HepG2 (cell line): Measurements from ENCODE around the gene ETF1. TPM values are rescaled to one million over a fixed set of nuclear protein-coding genes. Genes with fewer than 3 reads are reported as not detected.

ENCODE experiments used
- BHLHE40 ChIP-seq: IDR thresholded peaks from 2 replicates; pipeline ENCODE4 v1.6.1; 2011; ENCODE audit warnings: low read length, improper control_type of control experiment
- CAMTA2 ChIP-seq: sonication (generic); formaldehyde crosslinking; IDR thresholded peaks from 2 replicates; pipeline ENCODE4 v1.4.0; 2020; ENCODE audit warnings: mild to moderate bottlenecking, missing genetic modification reagents, borderline replicate concordance
- CBX1 ChIP-seq: IDR thresholded peaks from one replicate; pipeline ENCODE4 v1.6.1; 2016; ENCODE audit warnings: antibody characterized with exemption, low read depth
- MZF1 ChIP-seq: sonication (generic); formaldehyde crosslinking; IDR thresholded peaks from 2 replicates; pipeline ENCODE4 v1.8.1; 2023; ENCODE audit warnings: mild to moderate bottlenecking, missing genetic modification reagents, borderline replicate concordance
- PCBP2 ChIP-seq: fragments of 200-400 bp; formaldehyde crosslinking; optimal IDR thresholded peaks from 2 replicates; pipeline ENCODE3; 2018; ENCODE audit warnings: low read length, low read depth; ENCODE audit not compliant: poor library complexity, severe bottlenecking
- PHF8 ChIP-seq: sonication (generic); formaldehyde crosslinking; IDR thresholded peaks from 2 replicates; pipeline ENCODE4 v1.5.0; 2020; ENCODE audit warnings: missing genetic modification reagents
- SATB2 ChIP-seq: sonication (generic); formaldehyde crosslinking; IDR thresholded peaks from 2 replicates; pipeline ENCODE4 v1.5.0; 2020; ENCODE audit warnings: missing genetic modification reagents
- TCF7 ChIP-seq: sonication (generic); IDR thresholded peaks from 2 replicates; pipeline ENCODE4 v1.6.1; 2016; ENCODE audit warnings: antibody characterized with exemption, low read depth
- ZMYM3 ChIP-seq: sonication (generic); formaldehyde crosslinking; IDR thresholded peaks from 2 replicates; pipeline ENCODE4 v1.5.1; 2020; ENCODE audit warnings: mild to moderate bottlenecking, missing genetic modification reagents
- ZNF234 ChIP-seq: sonication (generic); formaldehyde crosslinking; conservative IDR thresholded peaks from 2 replicates; pipeline ENCODE4 v1.5.1; 2020; ENCODE audit warnings: mild to moderate bottlenecking, missing genetic modification reagents
- ZNF496 ChIP-seq: sonication (generic); formaldehyde crosslinking; IDR thresholded peaks from 2 replicates; pipeline ENCODE4 v1.8.1; 2023; ENCODE audit warnings: mild to moderate bottlenecking, moderate library complexity, missing genetic modification reagents; ENCODE audit not compliant: insufficient replicate concordance
- ZNF552 ChIP-seq: sonication (generic); formaldehyde crosslinking; IDR thresholded peaks from 2 replicates; pipeline ENCODE4 v1.9.0; 2022; ENCODE audit warnings: missing genetic modification reagents, mild to moderate bottlenecking, borderline replicate concordance
- ZNF570 ChIP-seq: sonication (generic); formaldehyde crosslinking; IDR thresholded peaks from 2 replicates; pipeline ENCODE4 v1.4.0; 2020; ENCODE audit warnings: mild to moderate bottlenecking, missing genetic modification reagents, borderline replicate concordance
- polyA plus RNA-seq, 8 experiments: library from polyadenylated mRNA; depleted of rRNA in 3 of 8; stranded (reverse) in 7 of 8; unstranded in 1 of 8; fragments of >200 nt; fragmentation: Illumina TruSeq in 4 of 8; extraction: Trizol in 4 of 8; gene quantifications; 2 replicates each; pipeline versions ENCODE4 v1.2.1 to v1.2.3, GENCODE V29; 2011 to 2016; ENCODE audit warnings: low read depth in 4 of 8, missing spikeins in 1 of 8, mixed read lengths in 1 of 8; ENCODE audit not compliant: insufficient read depth in 1 of 8
- total RNA-seq, 5 experiments: library from RNA; depleted of rRNA; stranded (reverse); fragments of >200 nt; fragmentation: Illumina TruSeq; extraction: Trizol; gene quantifications; 2 replicates each; pipeline ENCODE4 v1.2.3, GENCODE V29; 2016; ENCODE audit warnings: low read depth in 1 of 5
- TF ChIP-seq, protein P1 (sequence below): sonication (generic); formaldehyde crosslinking; IDR thresholded peaks from 2 replicates; pipeline ENCODE4 v1.9.0; 2021; ENCODE audit warnings: missing genetic modification reagents, borderline replicate concordance
- TF ChIP-seq, protein P2 (sequence below): sonication (generic); formaldehyde crosslinking; IDR thresholded peaks from 2 replicates; pipeline ENCODE4 v1.8.1; 2023; ENCODE audit warnings: mild to moderate bottlenecking, missing genetic modification reagents, borderline replicate concordance
- TF ChIP-seq, protein P3 (sequence below): sonication (generic); formaldehyde crosslinking; IDR thresholded peaks from 2 replicates; pipeline ENCODE4 v1.5.1; 2020; ENCODE audit warnings: missing genetic modification reagents, mild to moderate bottlenecking, borderline replicate concordance
- TF ChIP-seq, protein P4 (sequence below): sonication (generic); formaldehyde crosslinking; IDR thresholded peaks from 2 replicates; pipeline ENCODE4 v1.4.0; 2020; ENCODE audit warnings: missing genetic modification reagents; ENCODE audit errors: not compliant biosample characterization
- TF ChIP-seq, protein P5 (sequence below): sonication (generic); formaldehyde crosslinking; IDR thresholded peaks from 2 replicates; pipeline ENCODE4 v1.5.1; 2020; ENCODE audit warnings: missing genetic modification reagents, mild to moderate bottlenecking, borderline replicate concordance
- TF ChIP-seq, protein P6 (sequence below): sonication (generic); formaldehyde crosslinking; IDR thresholded peaks from 2 replicates; pipeline ENCODE4 v1.8.1; 2023; ENCODE audit warnings: missing genetic modification reagents, mild to moderate bottlenecking, borderline replicate concordance
- TF ChIP-seq, protein P7 (sequence below): sonication (generic); formaldehyde crosslinking; IDR thresholded peaks from 2 replicates; pipeline ENCODE4 v1.4.0; 2020; ENCODE audit warnings: missing genetic modification reagents, borderline replicate concordance

The ETF1 gene
- total and polyA plus RNA-seq, 2 of the 13 experiments (the other 11 are each of a cell fraction or from before 2014, with no cell fraction given): 52.1 to 184 TPM

DNA sequence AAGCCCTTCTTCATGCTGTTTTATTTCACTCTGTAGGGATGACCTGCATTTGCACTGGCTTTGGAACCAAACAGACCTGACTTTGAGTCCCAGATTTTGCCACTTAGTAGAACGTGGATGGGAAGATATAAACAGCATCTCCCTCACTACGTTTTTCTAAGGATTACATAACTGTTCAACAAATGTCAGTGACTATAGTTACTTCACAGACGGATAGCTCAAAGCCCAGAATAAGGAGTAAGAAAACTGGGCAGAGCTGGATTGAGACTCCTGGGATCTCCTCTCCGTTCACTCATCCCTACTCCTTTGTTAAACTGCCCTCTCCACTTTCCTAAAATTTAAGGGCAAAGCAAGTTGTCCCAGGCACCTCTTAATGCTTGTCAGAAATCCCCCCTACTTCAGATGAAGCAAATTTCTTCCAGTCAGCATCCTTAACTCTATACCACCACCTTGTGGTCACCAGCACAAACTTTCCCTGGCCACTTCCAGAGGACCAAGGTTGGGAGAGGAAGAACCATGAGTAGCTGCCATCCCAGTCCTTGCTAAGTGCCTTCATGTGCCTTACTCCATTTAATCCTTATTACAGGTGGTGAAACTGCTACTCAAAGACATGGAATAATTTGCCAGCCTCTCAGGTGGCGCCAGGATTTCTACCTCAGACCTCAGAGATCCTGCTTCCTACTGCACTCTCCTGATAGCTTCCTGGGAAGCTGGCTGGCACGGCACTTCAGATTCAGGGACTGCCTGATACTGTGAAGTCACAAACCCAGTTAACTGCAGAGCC is 39.4 kb downstream of the ETF1 start (continued):
- TF ChIP-seq, protein P1, sequence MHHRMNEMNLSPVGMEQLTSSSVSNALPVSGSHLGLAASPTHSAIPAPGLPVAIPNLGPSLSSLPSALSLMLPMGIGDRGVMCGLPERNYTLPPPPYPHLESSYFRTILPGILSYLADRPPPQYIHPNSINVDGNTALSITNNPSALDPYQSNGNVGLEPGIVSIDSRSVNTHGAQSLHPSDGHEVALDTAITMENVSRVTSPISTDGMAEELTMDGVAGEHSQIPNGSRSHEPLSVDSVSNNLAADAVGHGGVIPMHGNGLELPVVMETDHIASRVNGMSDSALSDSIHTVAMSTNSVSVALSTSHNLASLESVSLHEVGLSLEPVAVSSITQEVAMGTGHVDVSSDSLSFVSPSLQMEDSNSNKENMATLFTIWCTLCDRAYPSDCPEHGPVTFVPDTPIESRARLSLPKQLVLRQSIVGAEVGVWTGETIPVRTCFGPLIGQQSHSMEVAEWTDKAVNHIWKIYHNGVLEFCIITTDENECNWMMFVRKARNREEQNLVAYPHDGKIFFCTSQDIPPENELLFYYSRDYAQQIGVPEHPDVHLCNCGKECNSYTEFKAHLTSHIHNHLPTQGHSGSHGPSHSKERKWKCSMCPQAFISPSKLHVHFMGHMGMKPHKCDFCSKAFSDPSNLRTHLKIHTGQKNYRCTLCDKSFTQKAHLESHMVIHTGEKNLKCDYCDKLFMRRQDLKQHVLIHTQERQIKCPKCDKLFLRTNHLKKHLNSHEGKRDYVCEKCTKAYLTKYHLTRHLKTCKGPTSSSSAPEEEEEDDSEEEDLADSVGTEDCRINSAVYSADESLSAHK (CRISPR knock-in tag): no peak
- TF ChIP-seq ZMYM3 (CRISPR knock-in tag): no peak
- TF ChIP-seq MZF1 (CRISPR knock-in tag): no peak
- no peak for TF ChIP-seq TCF7
- no peak for TF ChIP-seq BHLHE40
- no peak for TF ChIP-seq CAMTA2 (CRISPR knock-in tag)
- TF ChIP-seq ZNF234 (CRISPR knock-in tag): no peak
- TF ChIP-seq, protein P2, sequence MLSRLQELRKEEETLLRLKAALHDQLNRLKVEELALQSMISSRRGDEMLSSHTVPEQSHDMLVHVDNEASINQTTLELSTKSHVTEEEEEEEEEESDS (CRISPR knock-in tag): no peak
- TF ChIP-seq, protein P3, sequence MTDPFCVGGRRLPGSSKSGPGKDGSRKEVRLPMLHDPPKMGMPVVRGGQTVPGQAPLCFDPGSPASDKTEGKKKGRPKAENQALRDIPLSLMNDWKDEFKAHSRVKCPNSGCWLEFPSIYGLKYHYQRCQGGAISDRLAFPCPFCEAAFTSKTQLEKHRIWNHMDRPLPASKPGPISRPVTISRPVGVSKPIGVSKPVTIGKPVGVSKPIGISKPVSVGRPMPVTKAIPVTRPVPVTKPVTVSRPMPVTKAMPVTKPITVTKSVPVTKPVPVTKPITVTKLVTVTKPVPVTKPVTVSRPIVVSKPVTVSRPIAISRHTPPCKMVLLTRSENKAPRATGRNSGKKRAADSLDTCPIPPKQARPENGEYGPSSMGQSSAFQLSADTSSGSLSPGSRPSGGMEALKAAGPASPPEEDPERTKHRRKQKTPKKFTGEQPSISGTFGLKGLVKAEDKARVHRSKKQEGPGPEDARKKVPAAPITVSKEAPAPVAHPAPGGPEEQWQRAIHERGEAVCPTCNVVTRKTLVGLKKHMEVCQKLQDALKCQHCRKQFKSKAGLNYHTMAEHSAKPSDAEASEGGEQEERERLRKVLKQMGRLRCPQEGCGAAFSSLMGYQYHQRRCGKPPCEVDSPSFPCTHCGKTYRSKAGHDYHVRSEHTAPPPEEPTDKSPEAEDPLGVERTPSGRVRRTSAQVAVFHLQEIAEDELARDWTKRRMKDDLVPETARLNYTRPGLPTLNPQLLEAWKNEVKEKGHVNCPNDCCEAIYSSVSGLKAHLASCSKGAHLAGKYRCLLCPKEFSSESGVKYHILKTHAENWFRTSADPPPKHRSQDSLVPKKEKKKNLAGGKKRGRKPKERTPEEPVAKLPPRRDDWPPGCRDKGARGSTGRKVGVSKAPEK (CRISPR knock-in tag): no peak
- TF ChIP-seq, protein P4, sequence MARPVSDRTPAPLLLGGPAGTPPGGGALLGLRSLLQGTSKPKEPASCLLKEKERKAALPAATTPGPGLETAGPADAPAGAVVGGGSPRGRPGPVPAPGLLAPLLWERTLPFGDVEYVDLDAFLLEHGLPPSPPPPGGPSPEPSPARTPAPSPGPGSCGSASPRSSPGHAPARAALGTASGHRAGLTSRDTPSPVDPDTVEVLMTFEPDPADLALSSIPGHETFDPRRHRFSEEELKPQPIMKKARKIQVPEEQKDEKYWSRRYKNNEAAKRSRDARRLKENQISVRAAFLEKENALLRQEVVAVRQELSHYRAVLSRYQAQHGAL: no peak
- TF ChIP-seq ZNF496 (CRISPR knock-in tag): no peak
- TF ChIP-seq, protein P5, sequence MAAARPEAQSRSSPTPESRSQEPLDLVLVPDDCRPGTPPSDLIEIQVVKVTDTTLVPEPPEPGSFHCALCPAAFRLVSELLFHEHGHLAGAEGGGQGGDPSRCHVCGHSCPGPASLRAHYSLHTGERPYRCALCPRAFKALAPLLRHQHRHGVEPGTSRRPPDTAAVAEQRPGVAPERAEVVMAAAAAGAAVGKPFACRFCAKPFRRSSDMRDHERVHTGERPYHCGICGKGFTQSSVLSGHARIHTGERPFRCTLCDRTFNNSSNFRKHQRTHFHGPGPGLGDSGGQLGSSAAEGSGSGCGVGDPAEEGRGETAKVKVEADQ (CRISPR knock-in tag): no peak
- TF ChIP-seq, protein P6, sequence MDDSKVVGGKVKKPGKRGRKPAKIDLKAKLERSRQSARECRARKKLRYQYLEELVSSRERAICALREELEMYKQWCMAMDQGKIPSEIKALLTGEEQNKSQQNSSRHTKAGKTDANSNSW (CRISPR knock-in tag): no peak
- TF ChIP-seq SATB2 (CRISPR knock-in tag): no peak
- no peak for TF ChIP-seq ZNF570 (CRISPR knock-in tag)
- no peak for TF ChIP-seq CBX1
- TF ChIP-seq PCBP2: no peak
- no peak for TF ChIP-seq ZNF552 (CRISPR knock-in tag)
- no peak for TF ChIP-seq PHF8 (CRISPR knock-in tag)
- TF ChIP-seq, protein P7, sequence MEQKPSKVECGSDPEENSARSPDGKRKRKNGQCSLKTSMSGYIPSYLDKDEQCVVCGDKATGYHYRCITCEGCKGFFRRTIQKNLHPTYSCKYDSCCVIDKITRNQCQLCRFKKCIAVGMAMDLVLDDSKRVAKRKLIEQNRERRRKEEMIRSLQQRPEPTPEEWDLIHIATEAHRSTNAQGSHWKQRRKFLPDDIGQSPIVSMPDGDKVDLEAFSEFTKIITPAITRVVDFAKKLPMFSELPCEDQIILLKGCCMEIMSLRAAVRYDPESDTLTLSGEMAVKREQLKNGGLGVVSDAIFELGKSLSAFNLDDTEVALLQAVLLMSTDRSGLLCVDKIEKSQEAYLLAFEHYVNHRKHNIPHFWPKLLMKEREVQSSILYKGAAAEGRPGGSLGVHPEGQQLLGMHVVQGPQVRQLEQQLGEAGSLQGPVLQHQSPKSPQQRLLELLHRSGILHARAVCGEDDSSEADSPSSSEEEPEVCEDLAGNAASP (CRISPR knock-in tag): no peak
